SK-N-SH treated with all-trans-retinoic acid at 6 μM for 48 hours (cell line): ENCODE data around the gene DOCK4.

ENCODE experiments used
- ATAC-seq: fragments of 200-7000 bp; cut with Tn5 transposase; 3 replicates; pipeline ENCODE4 v1.9.1; 2020; ENCODE audit warnings: mild to moderate bottlenecking, moderate library complexity
- ARNTL ChIP-seq: fragments of 450-650 bp; formaldehyde crosslinking; IDR thresholded peaks from 2 replicates; pipeline ENCODE4 v1.5.0; 2020; ENCODE audit warnings: low read depth, mild to moderate bottlenecking, moderate library complexity, borderline replicate concordance
- BACH2 ChIP-seq: fragments of 250-450 bp; sonication (Bioruptor Pico); IDR thresholded peaks from 2 replicates; pipeline ENCODE4 v1.9.0; 2021; ENCODE audit warnings: mild to moderate bottlenecking, borderline replicate concordance
- CSDC2 ChIP-seq: fragments of 250-450 bp; sonication (Bioruptor Pico); IDR thresholded peaks from 2 replicates; pipeline ENCODE4 v1.5.0; 2020; ENCODE audit warnings: mild to moderate bottlenecking, moderate library complexity
- GLIS3 ChIP-seq: fragments of 250-450 bp; sonication (Bioruptor Pico); IDR thresholded peaks from 2 replicates; pipeline ENCODE4 v1.5.0; 2020; ENCODE audit warnings: mild to moderate bottlenecking, moderate library complexity
- ISL1 ChIP-seq: fragments of 250-450 bp; sonication (Bioruptor Pico); IDR thresholded peaks from 2 replicates; pipeline ENCODE4 v2.1.2; 2022; ENCODE audit warnings: mild to moderate bottlenecking, moderate library complexity
- OSR1 ChIP-seq: fragments of 250-450 bp; sonication (Bioruptor Pico); IDR thresholded peaks from 2 replicates; pipeline ENCODE4 v1.8.0; 2022; ENCODE audit warnings: moderate library complexity, mild to moderate bottlenecking, inconsistent platforms
- PPARA ChIP-seq: fragments of 250-450 bp; sonication (Bioruptor Pico); IDR thresholded peaks from 2 replicates; pipeline ENCODE4 v1.5.0; 2020; ENCODE audit warnings: mild to moderate bottlenecking, borderline replicate concordance
- RARB ChIP-seq: fragments of 250-450 bp; sonication (Bioruptor Pico); IDR thresholded peaks from 2 replicates; pipeline ENCODE4 v1.8.0; 2021; ENCODE audit warnings: mild to moderate bottlenecking, moderate library complexity
- SNAI2 ChIP-seq: fragments of 250-450 bp; sonication (Bioruptor Pico); IDR thresholded peaks from 2 replicates; pipeline ENCODE4 v1.5.0; 2020; ENCODE audit warnings: mild to moderate bottlenecking, moderate library complexity
- TOX ChIP-seq: fragments of 250-450 bp; sonication (Bioruptor Pico); IDR thresholded peaks from 2 replicates; pipeline ENCODE4 v1.8.0; 2021; ENCODE audit warnings: mild to moderate bottlenecking, moderate library complexity, borderline replicate concordance
- ZC3H10 ChIP-seq: fragments of 250-450 bp; sonication (Bioruptor Pico); IDR thresholded peaks from 2 replicates; pipeline ENCODE4 v1.5.1; 2021; ENCODE audit warnings: mild to moderate bottlenecking, moderate library complexity
- ZFP30 ChIP-seq: fragments of 450-650 bp; formaldehyde crosslinking; IDR thresholded peaks from 2 replicates; pipeline ENCODE4 v1.5.0; 2022; ENCODE audit warnings: mild to moderate bottlenecking, moderate library complexity
- ZNF70 ChIP-seq: fragments of 450-650 bp; formaldehyde crosslinking; IDR thresholded peaks from 2 replicates; pipeline ENCODE4 v1.5.0; 2020; ENCODE audit warnings: mild to moderate bottlenecking, moderate library complexity
- ZNF8 ChIP-seq: fragments of 450-650 bp; formaldehyde crosslinking; IDR thresholded peaks from 2 replicates; pipeline ENCODE4 v1.5.0; 2020; ENCODE audit warnings: mild to moderate bottlenecking, moderate library complexity
- TF ChIP-seq, protein P1 (sequence below): fragments of 250-450 bp; sonication (Bioruptor Pico); IDR thresholded peaks from 2 replicates; pipeline ENCODE4 v1.8.0; 2021; ENCODE audit warnings: low read depth, mild to moderate bottlenecking, moderate library complexity, borderline replicate concordance
- TF ChIP-seq, protein P2 (sequence below): fragments of 250-450 bp; sonication (Bioruptor Pico); IDR thresholded peaks from 2 replicates; pipeline ENCODE4 v1.5.1; 2020; ENCODE audit warnings: low read depth, mild to moderate bottlenecking, moderate library complexity
- TF ChIP-seq, protein P3 (sequence below): fragments of 250-450 bp; sonication (Bioruptor Pico); IDR thresholded peaks from 2 replicates; pipeline ENCODE4 v1.8.0; 2020; ENCODE audit warnings: mild to moderate bottlenecking, moderate library complexity, borderline replicate concordance
- TF ChIP-seq, protein P4 (sequence below): fragments of 250-450 bp; sonication (Bioruptor Pico); IDR thresholded peaks from 2 replicates; pipeline ENCODE4 v1.5.1; 2021; ENCODE audit warnings: mild to moderate bottlenecking, moderate library complexity
- TF ChIP-seq, protein P5 (sequence below): fragments of 250-450 bp; sonication (Bioruptor Pico); IDR thresholded peaks from 2 replicates; pipeline ENCODE4 v1.5.0; 2020; ENCODE audit warnings: mild to moderate bottlenecking, moderate library complexity

Gene DOCK4

DNA sequence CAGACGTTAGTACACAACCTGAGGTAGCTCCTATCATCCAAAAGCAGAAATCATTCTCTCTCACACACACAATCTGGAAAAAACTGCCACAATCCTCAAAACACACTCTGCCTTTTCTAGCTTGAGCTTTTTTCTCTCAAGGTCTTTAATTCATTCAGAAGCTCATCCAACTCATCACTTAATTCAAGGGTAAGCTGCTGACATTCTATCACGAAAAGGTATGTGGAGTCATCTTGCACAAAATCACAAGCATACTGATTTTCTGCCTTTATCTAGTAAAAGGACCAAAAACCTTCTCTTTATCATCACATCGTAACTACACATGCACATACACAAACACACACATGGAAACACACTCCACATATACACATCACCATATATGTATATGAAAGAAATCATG, 32.0 kb downstream of the DOCK4 start:
- TF ChIP-seq SNAI2 (CRISPR knock-in tag) (no peak), PPARA (CRISPR knock-in tag) (no peak), ZNF70 (CRISPR knock-in tag) (no peak), TOX (CRISPR knock-in tag) (no peak), BACH2 (CRISPR knock-in tag) (no peak), ZNF8 (no peak), GLIS3 (no peak), ZC3H10 (CRISPR knock-in tag) (no peak), ISL1 (CRISPR knock-in tag) (no peak)
- TF ChIP-seq, protein P1, sequence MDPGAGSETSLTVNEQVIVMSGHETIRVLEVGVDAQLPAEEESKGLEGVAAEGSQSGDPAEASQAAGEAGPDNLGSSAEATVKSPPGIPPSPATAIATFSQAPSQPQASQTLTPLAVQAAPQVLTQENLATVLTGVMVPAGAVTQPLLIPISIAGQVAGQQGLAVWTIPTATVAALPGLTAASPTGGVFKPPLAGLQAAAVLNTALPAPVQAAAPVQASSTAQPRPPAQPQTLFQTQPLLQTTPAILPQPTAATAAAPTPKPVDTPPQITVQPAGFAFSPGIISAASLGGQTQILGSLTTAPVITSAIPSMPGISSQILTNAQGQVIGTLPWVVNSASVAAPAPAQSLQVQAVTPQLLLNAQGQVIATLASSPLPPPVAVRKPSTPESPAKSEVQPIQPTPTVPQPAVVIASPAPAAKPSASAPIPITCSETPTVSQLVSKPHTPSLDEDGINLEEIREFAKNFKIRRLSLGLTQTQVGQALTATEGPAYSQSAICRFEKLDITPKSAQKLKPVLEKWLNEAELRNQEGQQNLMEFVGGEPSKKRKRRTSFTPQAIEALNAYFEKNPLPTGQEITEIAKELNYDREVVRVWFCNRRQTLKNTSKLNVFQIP = no peak
- TF ChIP-seq, protein P2, sequence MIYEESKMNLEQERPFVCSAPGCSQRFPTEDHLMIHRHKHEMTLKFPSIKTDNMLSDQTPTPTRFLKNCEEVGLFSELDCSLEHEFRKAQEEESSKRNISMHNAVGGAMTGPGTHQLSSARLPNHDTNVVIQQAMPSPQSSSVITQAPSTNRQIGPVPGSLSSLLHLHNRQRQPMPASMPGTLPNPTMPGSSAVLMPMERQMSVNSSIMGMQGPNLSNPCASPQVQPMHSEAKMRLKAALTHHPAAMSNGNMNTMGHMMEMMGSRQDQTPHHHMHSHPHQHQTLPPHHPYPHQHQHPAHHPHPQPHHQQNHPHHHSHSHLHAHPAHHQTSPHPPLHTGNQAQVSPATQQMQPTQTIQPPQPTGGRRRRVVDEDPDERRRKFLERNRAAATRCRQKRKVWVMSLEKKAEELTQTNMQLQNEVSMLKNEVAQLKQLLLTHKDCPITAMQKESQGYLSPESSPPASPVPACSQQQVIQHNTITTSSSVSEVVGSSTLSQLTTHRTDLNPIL (CRISPR knock-in tag) = no peak
- TF ChIP-seq, protein P3, sequence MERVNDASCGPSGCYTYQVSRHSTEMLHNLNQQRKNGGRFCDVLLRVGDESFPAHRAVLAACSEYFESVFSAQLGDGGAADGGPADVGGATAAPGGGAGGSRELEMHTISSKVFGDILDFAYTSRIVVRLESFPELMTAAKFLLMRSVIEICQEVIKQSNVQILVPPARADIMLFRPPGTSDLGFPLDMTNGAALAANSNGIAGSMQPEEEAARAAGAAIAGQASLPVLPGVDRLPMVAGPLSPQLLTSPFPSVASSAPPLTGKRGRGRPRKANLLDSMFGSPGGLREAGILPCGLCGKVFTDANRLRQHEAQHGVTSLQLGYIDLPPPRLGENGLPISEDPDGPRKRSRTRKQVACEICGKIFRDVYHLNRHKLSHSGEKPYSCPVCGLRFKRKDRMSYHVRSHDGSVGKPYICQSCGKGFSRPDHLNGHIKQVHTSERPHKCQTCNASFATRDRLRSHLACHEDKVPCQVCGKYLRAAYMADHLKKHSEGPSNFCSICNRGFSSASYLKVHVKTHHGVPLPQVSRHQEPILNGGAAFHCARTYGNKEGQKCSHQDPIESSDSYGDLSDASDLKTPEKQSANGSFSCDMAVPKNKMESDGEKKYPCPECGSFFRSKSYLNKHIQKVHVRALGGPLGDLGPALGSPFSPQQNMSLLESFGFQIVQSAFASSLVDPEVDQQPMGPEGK (CRISPR knock-in tag) = no peak
- TF ChIP-seq, all 23 proteins: peak for 0
- ATAC-seq = no peak

DNA sequence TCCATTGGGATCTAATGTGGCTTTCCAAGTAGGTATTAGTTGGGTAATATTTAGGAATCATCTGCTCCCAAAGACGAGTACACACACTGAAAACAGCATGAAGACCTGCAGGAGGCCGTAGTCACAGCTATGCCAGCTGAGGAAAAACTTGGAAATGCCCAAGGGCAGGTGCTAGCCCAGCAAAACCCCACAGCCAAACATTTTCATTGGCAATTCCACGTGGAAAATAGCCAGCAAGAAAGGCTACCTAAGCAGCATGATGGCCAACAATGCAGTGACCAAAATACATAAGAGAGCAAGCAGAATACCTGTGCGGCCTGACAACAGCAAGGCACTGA, 32.7 kb downstream of the DOCK4 start:
- TF ChIP-seq GLIS3 (no peak), ZNF70 (CRISPR knock-in tag) (no peak), ZNF8 (no peak), SNAI2 (CRISPR knock-in tag) (no peak), ARNTL (no peak), OSR1 (CRISPR knock-in tag) (no peak), CSDC2 (CRISPR knock-in tag) (no peak)
- TF ChIP-seq, protein P3 (CRISPR knock-in tag) = no peak
- TF ChIP-seq, protein P4, sequence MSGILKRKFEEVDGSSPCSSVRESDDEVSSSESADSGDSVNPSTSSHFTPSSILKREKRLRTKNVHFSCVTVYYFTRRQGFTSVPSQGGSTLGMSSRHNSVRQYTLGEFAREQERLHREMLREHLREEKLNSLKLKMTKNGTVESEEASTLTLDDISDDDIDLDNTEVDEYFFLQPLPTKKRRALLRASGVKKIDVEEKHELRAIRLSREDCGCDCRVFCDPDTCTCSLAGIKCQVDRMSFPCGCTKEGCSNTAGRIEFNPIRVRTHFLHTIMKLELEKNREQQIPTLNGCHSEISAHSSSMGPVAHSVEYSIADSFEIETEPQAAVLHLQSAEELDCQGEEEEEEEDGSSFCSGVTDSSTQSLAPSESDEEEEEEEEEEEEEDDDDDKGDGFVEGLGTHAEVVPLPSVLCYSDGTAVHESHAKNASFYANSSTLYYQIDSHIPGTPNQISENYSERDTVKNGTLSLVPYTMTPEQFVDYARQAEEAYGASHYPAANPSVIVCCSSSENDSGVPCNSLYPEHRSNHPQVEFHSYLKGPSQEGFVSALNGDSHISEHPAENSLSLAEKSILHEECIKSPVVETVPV (CRISPR knock-in tag) = no peak
- no peak for ATAC-seq

DNA sequence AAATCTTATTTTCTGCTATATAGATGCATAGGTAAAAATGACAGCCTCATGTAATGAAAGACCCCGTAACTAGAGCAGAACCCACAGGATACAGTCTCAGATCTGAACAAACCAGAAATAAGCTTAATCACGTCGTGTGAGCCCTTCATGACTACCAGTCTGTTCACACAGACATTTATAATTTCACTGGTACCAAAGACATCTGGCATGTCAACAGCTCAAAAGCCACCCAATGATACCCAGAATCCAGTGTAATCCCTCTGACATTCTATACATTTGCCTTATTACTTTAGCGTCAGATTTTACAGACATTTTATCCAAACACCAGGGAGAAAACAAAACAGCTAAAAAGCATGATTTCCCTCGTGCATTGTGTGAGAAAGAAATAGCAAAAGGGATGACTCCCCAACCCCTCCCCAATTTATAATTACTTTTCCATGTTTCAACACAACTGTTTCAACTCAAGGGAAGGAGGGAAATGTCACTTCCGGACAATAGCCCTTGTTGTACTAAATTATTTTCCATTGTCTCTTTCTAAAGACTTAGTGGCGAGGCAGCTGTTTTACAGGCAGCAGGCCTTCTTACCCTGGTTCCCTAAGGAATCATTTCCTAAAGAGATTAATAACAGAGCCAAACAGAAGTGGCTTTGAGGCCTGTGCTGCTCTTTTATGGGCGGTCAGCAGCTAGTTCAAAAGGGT, 33.2 kb downstream of the DOCK4 start:
- TF ChIP-seq, protein P2 (CRISPR knock-in tag) = no peak
- TF ChIP-seq, protein P5, sequence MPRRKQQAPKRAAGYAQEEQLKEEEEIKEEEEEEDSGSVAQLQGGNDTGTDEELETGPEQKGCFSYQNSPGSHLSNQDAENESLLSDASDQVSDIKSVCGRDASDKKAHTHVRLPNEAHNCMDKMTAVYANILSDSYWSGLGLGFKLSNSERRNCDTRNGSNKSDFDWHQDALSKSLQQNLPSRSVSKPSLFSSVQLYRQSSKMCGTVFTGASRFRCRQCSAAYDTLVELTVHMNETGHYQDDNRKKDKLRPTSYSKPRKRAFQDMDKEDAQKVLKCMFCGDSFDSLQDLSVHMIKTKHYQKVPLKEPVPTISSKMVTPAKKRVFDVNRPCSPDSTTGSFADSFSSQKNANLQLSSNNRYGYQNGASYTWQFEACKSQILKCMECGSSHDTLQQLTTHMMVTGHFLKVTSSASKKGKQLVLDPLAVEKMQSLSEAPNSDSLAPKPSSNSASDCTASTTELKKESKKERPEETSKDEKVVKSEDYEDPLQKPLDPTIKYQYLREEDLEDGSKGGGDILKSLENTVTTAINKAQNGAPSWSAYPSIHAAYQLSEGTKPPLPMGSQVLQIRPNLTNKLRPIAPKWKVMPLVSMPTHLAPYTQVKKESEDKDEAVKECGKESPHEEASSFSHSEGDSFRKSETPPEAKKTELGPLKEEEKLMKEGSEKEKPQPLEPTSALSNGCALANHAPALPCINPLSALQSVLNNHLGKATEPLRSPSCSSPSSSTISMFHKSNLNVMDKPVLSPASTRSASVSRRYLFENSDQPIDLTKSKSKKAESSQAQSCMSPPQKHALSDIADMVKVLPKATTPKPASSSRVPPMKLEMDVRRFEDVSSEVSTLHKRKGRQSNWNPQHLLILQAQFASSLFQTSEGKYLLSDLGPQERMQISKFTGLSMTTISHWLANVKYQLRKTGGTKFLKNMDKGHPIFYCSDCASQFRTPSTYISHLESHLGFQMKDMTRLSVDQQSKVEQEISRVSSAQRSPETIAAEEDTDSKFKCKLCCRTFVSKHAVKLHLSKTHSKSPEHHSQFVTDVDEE = no peak
- TF ChIP-seq GLIS3 = no peak
- no peak for TF ChIP-seq ZNF70 (CRISPR knock-in tag)
- no peak for TF ChIP-seq ZFP30 (CRISPR knock-in tag)
- TF ChIP-seq OSR1 (CRISPR knock-in tag) = no peak
- TF ChIP-seq, protein P4 (CRISPR knock-in tag) = no peak
- TF ChIP-seq RARB = no peak
- no peak for TF ChIP-seq BACH2 (CRISPR knock-in tag)
- no peak for TF ChIP-seq CSDC2 (CRISPR knock-in tag)
- ATAC-seq = no peak
